Mucosa of descending colon (tissue), 3 donors: ENCODE measurements around the gene GID8. TPM values are rescaled to one million over a fixed set of nuclear protein-coding genes. Genes with fewer than 3 reads are reported as not detected.

Experiments used
- ATAC-seq: fragments of 200-7000 bp; cut with Tn5 transposase; one replicate; pipeline ENCODE4 v1.9.1; 2020; ENCODE audit warnings: mild to moderate bottlenecking, moderate library complexity
- DNase-seq, 3 donors: peaks; one replicate each; pipeline ENCODE4 v3.0.0-alpha.2; 2020
- H3K36me3 ChIP-seq: fragments of 200-600 bp; one replicate; pipeline ENCODE4 v1.8.0; 2021; ENCODE audit warnings: low read depth, mild to moderate bottlenecking
- H3K4me1 ChIP-seq: fragments of 200-600 bp; one replicate; pipeline ENCODE4 v1.8.0; 2021; ENCODE audit warnings: low read depth, mild to moderate bottlenecking
- H3K4me3 ChIP-seq: fragments of 200-600 bp; one replicate; pipeline ENCODE4 v1.8.0; 2021; ENCODE audit warnings: mild to moderate bottlenecking
- H3K9me3 ChIP-seq: fragments of 200-600 bp; one replicate; pipeline ENCODE4 v1.8.0; 2021; ENCODE audit warnings: mild to moderate bottlenecking
- intact Hi-C, 2 donors: fragments of 100-400 bp; cut with DNase I in 1 of 2; cut with micrococcal nuclease in 1 of 2; formaldehyde crosslinking; loops; one replicate each; pipeline versions ENCODE4 v1.11.0 to v1.11.1; 2022; cut with DNase I, micrococcal nuclease
- total RNA-seq, 3 donors: library from RNA; stranded (reverse); fragmentation: NEBNext Ultra II Directional in 2 of 3; extraction: Animal tissue kit (Norgen Biotek cat#: 25700) in 2 of 3; gene quantifications; one replicate each; pipeline versions ENCODE4 v1.2.1 to v1.2.4, GENCODE V29; 2021 to 2023
- TF ChIP-seq, protein P1 (sequence below): fragments of 200-600 bp; IDR thresholded peaks from one replicate; pipeline ENCODE4 v1.8.0; 2022; ENCODE audit warnings: antibody characterized with exemption, mild to moderate bottlenecking
- donor health status: DM: no; HTN: no; CAD: no; lungs with moderate emphysema.
- donor health status: DM: no; HTN: no; CAD: no.
- donor health status: DM: no; HTN: yes; CAD: no.

Gene GID8
- total RNA-seq, 3 donors from 2014 or later, result 32.6 to 37.1 (median 34.2) TPM

DNA sequence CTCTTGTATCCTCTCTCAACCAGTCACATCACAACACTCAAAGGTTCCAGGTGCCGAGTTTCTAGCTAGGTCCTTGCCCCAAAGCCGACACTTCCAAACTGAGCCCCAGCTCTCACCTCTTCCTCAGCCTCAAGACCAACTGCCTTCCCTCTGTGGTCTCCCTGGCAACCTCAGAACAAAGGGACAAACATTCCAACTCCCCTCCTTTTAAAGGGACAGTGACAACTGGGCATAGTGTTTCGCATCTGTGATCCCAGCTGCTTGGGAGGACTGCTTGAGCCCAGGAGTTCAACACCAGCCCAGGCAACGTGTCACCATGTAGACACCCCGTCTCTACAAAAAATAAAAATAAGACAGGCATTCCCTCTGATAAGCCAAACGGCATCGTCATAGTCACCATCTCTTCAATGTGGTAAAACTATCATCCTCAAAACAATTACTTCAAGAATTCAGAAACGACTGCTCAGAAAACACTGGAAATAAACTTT, 22.9 kb upstream of the GID8 start:
- Histone ChIP-seq H3K9me3 (no peaks in the 10 kb centered on the region), H3K4me3 (no peak overlapping the region), H3K4me1 (peaks cover 40% of the 10 kb centered on the region), H3K36me3 (peaks cover 11% of the 10 kb centered on the region)
- DNase-seq (no peak), ATAC-seq (peak; percentile 75)
- intact Hi-C loops, result no loop called here
- TF ChIP-seq, protein P1, sequence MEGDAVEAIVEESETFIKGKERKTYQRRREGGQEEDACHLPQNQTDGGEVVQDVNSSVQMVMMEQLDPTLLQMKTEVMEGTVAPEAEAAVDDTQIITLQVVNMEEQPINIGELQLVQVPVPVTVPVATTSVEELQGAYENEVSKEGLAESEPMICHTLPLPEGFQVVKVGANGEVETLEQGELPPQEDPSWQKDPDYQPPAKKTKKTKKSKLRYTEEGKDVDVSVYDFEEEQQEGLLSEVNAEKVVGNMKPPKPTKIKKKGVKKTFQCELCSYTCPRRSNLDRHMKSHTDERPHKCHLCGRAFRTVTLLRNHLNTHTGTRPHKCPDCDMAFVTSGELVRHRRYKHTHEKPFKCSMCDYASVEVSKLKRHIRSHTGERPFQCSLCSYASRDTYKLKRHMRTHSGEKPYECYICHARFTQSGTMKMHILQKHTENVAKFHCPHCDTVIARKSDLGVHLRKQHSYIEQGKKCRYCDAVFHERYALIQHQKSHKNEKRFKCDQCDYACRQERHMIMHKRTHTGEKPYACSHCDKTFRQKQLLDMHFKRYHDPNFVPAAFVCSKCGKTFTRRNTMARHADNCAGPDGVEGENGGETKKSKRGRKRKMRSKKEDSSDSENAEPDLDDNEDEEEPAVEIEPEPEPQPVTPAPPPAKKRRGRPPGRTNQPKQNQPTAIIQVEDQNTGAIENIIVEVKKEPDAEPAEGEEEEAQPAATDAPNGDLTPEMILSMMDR, result no peak

- TF ChIP-seq, protein P1, result no peak
- DNase-seq (no peak), ATAC-seq (no peak)
- Histone ChIP-seq H3K9me3 (no peaks in the 10 kb centered on the region), H3K4me1 (peaks cover 45% of the 10 kb centered on the region), H3K4me3 (no peak overlapping the region), H3K36me3 (no peaks in the 10 kb centered on the region)
- intact Hi-C loops, result no loop called here
Measured at GRCh38 chr20:62916703-62917476, 21.1 kb upstream of the GID8 start.

GRCh38 chr20:62917720-62918119, 20.2 kb upstream of the GID8 start:
- TF ChIP-seq, protein P1, result no peak
- Histone ChIP-seq H3K4me3 (no peak overlapping the region), H3K36me3 (no peaks in the 10 kb centered on the region), H3K9me3 (no peaks in the 10 kb centered on the region), H3K4me1 (peaks cover 48% of the 10 kb centered on the region)
- DNase-seq, result no peak
- intact Hi-C loops, result no loop called here
- ATAC-seq, result no peak

DNA sequence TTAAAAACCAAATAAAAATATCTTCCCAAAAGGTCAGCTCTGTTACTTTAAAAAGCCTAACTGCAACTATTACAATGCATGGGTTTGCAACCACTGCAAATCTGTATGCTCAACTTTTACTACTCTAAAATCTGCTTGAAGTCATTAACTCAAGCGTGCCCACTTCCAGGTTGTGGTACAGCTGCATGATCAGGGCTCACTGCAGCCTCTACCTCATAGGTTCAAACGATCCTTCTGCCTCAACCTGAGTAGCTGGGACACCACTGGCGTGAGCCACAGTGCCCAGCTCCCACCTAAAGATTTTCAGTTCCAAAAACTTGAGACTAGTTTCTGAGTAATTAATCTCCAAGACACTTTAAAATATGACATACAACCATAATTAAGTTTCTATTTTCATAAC, 19.8 kb upstream of the GID8 start:
- Histone ChIP-seq H3K9me3 (no peaks in the 10 kb centered on the region), H3K4me3 (no peak overlapping the region), H3K36me3 (no peaks in the 10 kb centered on the region), H3K4me1 (peaks cover 53% of the 10 kb centered on the region)
- ATAC-seq (no peak), DNase-seq (no peak)
- TF ChIP-seq, protein P1, result no peak
- intact Hi-C loops, result no loop called here

- TF ChIP-seq, protein P1, result no peak
- Histone ChIP-seq H3K4me3 (no peak overlapping the region), H3K36me3 (no peaks in the 10 kb centered on the region), H3K4me1 (peaks cover 54% of the 10 kb centered on the region), H3K9me3 (no peaks in the 10 kb centered on the region)
- DNase-seq (no peak), ATAC-seq (no peak)
- intact Hi-C loops, result no loop called here
Measured at GRCh38 chr20:62918831-62919230, 19.1 kb upstream of the GID8 start.
